BLaER1 (cell line): ENCODE measurements around the gene INPP5A.
"Not testable (repeated sequence)": the region's sequence is repeated elsewhere in the genome, so short reads cannot be mapped to it uniquely, and the experiment has no call there.

Source experiments
- H3K27ac ChIP-seq: shearing (Covaris generic); formaldehyde crosslinking; 2 replicates; pipeline ENCODE4 v1.8.1; 2022
- H3K27me3 ChIP-seq: shearing (Covaris generic); formaldehyde crosslinking; 2 replicates; pipeline ENCODE4 v1.8.1; 2022
- H3K36me3 ChIP-seq: shearing (Covaris generic); formaldehyde crosslinking; 2 replicates; pipeline ENCODE4 v1.8.1; 2022
- H3K4me1 ChIP-seq: shearing (Covaris generic); formaldehyde crosslinking; 2 replicates; pipeline ENCODE4 v1.8.1; 2022
- H3K4me2 ChIP-seq: shearing (Covaris generic); formaldehyde crosslinking; 2 replicates; pipeline ENCODE4 v1.8.1; 2022
- H3K4me3 ChIP-seq: shearing (Covaris generic); formaldehyde crosslinking; 2 replicates; pipeline ENCODE4 v1.8.1; 2022
- H3K9ac ChIP-seq: shearing (Covaris generic); formaldehyde crosslinking; 2 replicates; pipeline ENCODE4 v1.8.1; 2022
- H3K9me3 ChIP-seq: shearing (Covaris generic); formaldehyde crosslinking; 2 replicates; pipeline ENCODE4 v1.8.1; 2022
- H4K20me1 ChIP-seq: shearing (Covaris generic); formaldehyde crosslinking; 2 replicates; pipeline ENCODE4 v1.8.1; 2022
- Cebpa-rat ChIP-seq: shearing (Covaris generic); IDR thresholded peaks from 2 replicates; pipeline ENCODE4 v1.8.1; 2022

The INPP5A gene, protein sequence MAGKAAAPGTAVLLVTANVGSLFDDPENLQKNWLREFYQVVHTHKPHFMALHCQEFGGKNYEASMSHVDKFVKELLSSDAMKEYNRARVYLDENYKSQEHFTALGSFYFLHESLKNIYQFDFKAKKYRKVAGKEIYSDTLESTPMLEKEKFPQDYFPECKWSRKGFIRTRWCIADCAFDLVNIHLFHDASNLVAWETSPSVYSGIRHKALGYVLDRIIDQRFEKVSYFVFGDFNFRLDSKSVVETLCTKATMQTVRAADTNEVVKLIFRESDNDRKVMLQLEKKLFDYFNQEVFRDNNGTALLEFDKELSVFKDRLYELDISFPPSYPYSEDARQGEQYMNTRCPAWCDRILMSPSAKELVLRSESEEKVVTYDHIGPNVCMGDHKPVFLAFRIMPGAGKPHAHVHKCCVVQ

DNA sequence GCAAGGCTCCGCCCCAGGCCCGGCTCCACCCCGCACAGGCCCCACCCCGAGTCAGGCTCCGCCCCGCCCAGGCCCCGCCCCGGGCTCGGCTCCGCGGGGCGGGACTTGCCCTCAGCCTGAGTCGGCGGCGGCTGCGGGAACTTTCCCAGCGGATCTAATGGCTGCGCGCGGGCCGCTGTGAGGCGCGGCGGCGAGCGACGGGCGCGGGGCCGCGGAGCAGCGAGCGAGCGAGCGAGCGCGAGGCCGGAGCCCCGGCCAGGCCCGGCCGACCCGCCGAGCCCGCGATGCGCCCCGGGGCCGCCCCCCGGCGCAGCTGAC is at the start of gene INPP5A:
Gene INPP5A (plus strand): TSS at position 104 of the 318 bp plus-strand sequence. CDS start 310 bp downstream, outside the sequence.
- Histone ChIP-seq H3K4me3 (peak within 1 kb of the TSS; percentile 90), H3K9ac (peak within 1 kb of the TSS; percentile 90), H3K9me3 (0 out of 2 replicates have a peak, but pooled peaks cover under 1% of the 10 kb centered on the region), H3K36me3 (0 out of 2 replicates have a peak, but pooled peaks cover 5% of the 10 kb centered on the region), H3K4me2 (peak within 1 kb of the TSS; percentile 100), H3K27ac (peak within 1 kb of the TSS; percentile 89), H4K20me1 (peaks cover 48% of the 10 kb centered on the region), H3K4me1 (peaks cover 72% of the 10 kb centered on the region), H3K27me3 (no peaks in the 10 kb centered on the region)
- TF ChIP-seq Cebpa-rat: no peak

DNA sequence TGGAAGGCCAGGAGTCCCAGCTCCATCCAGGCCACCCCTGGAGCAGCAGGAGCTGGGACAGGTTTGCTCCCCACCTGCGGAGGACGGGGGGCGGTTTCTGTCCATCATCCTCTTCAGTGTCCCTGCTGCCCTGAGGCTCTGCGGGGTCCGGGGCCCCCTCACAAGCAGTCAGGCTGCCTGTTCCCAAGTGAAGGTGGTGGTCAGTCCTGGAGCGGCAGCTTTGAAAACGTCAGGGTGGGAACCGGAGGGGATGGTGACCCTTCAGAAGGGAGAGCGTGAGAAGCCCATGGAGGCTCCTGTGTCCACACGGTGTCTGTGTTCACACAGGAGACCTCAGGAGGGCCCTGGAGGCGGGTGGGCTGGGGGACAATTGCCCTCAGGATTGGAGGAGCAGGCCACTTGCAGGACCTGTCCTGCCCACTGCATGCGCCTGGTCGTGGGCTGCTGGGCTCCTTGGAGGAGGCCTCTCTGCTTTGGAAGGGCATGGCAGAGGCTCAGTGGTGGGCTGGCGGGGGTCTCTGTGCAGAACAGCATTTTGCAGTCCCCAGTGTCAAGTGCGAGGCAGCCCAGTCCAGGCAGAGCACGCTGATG is 49.3 kb upstream of the INPP5A start:
- TF ChIP-seq Cebpa-rat: no peak
- Histone ChIP-seq H3K4me1 (peaks cover 6% of the 10 kb centered on the region; the same call in 1 of the 2 replicates), H3K36me3 (no peaks in the 10 kb centered on the region), H3K4me3 (no peak overlapping the region), H3K27ac (no peak overlapping the region), H3K4me2 (no peak overlapping the region), H4K20me1 (no peaks in the 10 kb centered on the region), H3K9me3 (peaks cover 10% of the 10 kb centered on the region; the same call in 1 of the 2 replicates), H3K27me3 (no peaks in the 10 kb centered on the region), H3K9ac (no peak overlapping the region)

DNA sequence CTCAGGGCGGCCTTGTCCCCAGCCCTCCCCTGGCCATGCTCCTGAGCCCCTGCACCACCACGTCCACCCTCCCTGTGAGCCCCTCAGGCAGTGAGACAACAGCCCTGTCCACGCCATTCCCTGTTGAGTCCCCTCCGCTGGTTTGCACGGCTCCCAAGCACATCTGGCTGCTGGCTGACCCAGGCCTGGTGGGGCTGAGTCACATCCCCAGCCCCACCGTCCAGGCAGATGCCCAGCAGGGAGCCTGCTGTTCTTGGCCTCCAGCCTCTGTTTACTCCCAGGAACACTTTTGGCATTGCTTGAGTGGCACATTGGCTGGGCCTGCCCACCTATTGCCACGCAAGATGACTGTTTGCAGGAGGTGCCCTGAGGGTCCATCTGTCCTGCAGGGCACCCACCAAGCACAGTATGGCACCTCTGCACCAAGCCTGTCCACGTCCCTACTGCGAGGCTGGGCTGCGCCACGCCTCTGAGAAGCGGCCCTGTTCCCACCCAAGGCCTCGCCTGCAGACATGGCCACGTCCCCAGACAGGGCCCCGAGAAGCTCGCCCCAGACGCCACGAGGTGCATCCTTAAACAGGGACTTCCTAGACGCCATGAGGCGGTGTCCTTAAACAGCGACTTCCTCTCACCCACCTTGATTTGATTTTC is 48.4 kb upstream of the INPP5A start:
- Histone ChIP-seq H3K36me3 (no peaks in the 10 kb centered on the region), H3K27me3 (no peaks in the 10 kb centered on the region), H3K4me1 (peaks cover 6% of the 10 kb centered on the region; the same call in 1 of the 2 replicates), H3K9ac (no peak overlapping the region), H3K9me3 (peaks cover 10% of the 10 kb centered on the region; the same call in 1 of the 2 replicates), H3K4me2 (no peak overlapping the region), H4K20me1 (no peaks in the 10 kb centered on the region), H3K27ac (no peak overlapping the region), H3K4me3 (no peak overlapping the region)
- no peak for TF ChIP-seq Cebpa-rat

DNA sequence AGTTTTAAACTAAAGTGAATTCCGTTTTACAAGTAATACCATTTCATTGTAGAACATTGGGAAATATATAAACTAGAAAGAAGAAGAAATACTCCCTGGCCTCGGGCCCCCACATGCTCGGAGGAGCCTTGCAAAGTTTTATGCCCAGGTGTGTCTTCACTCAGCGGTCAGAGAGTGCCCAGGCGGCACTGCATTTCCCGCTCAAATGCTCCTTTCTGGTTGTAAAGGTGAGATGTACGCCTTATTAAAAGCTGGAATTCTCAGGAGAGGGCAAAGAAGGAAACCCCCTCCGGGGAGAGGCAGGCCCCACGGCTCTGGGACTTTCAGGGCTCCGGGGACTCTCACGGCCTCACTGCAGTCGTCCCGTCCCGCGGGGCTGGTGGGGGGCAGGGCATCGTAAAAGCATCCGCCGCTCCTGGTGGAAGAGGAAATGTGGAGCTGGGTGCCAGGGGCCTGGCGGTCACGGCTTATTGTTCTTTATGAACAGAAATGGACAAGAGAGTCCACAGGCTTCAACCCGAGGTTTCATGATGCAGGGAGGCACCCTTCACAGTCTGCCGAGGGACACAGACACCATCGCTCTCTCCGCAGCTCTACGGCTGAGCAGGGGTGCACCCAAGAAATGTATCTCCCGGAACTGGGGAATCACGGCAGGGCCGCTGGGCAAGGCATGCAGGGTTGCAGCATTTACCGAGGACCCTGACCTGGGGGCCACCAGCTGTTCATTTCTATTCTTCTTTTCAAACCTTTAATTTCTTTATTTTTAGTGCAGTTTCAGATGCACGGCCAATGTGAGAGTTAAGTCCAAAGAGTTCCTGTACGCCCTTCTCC is 47.7 kb upstream of the INPP5A start:
- peaks cover 6% of the 10 kb centered on the region; the same call in 1 of the 2 replicates for H3K4me1 ChIP-seq
- no peak overlapping the region for H3K27ac ChIP-seq
- no peaks in the 10 kb centered on the region for H3K36me3 ChIP-seq
- H4K20me1 ChIP-seq: no peaks in the 10 kb centered on the region
- no peak overlapping the region for H3K4me3 ChIP-seq
- no peak overlapping the region for H3K9ac ChIP-seq
- TF ChIP-seq Cebpa-rat: no peak
- H3K4me2 ChIP-seq: 0 out of 2 replicates have a peak overlapping the region, but pooled peaks have one; percentile 10
- H3K27me3 ChIP-seq: no peaks in the 10 kb centered on the region
- peaks cover 10% of the 10 kb centered on the region; the same call in 1 of the 2 replicates for H3K9me3 ChIP-seq

DNA sequence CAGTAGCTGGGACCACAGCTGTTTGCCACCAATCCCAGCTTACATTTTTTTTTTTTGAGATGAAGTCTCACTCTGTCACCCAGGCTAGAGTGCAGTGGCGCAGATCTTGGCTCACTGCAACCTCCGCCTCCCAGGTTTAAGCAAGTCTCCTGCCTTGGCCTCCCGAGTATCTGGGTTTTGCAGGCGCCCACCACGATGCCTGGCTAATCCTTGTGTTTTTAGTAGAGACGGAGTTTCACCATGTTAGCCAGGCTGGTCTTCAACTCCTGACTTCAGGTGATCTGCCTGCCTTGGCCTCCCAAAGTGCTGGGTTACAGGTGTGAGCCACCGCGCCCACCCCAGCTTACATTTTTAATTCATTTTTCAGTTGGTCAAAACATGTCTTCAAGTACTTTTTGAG is 46.1 kb upstream of the INPP5A start:
- not testable (repeated sequence) for H3K4me3 ChIP-seq, H4K20me1 ChIP-seq, H3K27me3 ChIP-seq, H3K36me3 ChIP-seq, H3K4me2 ChIP-seq, H3K9ac ChIP-seq, H3K27ac ChIP-seq
- peaks cover 10% of the 10 kb centered on the region for H3K4me1 ChIP-seq
- peaks cover 10% of the 10 kb centered on the region; the same call in 1 of the 2 replicates for H3K9me3 ChIP-seq

DNA sequence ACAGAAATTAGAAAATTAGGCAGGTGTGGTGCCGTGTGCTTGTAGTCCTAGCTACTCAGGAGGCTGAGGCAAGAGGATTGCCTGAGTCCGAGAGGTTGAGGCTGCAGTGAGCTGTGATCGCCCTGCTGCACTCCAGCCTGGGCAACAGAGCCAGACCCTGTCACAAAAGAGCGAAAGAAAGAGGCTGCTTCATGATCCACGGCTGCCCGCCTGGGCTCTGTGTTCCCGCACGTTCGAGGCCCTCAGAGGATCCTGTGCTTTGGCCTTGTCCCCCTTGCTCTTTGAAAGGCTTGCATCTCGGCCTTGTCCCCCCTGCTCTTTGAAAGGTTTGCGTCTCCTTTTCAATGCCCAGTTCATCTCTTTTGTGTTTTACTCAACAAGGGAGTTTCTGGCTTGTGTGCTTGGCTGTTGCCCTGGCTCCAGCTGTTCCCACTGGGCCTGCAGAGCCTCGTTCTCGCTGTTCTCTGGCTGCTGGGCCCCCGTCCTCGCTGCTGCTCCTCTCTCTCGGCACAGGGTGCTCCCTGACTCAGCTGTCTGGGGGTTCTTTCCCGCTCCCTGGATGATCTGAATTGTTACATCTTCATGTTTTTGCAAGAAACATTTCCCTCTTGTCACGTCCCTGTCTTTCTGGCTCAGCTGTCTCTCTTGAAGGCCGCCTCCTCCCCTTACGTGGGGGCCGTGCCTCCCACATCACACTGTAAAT is 45.1 kb upstream of the INPP5A start:
- no peak for TF ChIP-seq Cebpa-rat
- Histone ChIP-seq H3K27ac (no peak overlapping the region), H3K36me3 (no peaks in the 10 kb centered on the region), H3K9me3 (peaks cover 10% of the 10 kb centered on the region; the same call in 1 of the 2 replicates), H3K4me3 (no peak overlapping the region), H4K20me1 (0 out of 2 replicates have a peak, but pooled peaks cover 6% of the 10 kb centered on the region), H3K27me3 (peaks cover 13% of the 10 kb centered on the region), H3K4me2 (no peak overlapping the region), H3K4me1 (peaks cover 20% of the 10 kb centered on the region), H3K9ac (no peak overlapping the region)

DNA sequence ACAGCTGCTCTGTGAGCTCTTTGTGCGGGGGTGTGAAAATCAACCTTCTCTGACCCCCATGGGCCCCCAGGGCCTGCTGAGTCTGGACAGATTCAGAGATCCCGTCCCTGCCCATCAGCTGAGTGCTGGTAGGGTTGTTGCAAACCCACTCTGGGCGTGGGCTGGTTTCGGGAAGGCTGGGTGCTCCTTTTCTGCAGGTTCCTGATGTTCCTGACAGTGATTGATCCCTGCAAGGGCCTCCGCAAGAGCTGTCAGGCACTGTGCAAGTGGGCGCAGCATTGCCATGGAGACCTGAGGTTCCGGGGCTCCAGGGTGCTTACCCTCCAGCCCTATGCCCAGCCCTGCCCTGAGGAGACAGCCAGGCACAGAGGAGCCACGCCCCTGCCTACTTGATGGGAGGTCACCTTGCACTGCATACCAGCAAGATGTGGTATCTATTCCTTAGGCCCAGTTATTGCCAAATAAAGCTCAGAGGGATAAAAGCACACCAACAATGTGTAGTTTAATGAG is 44.3 kb upstream of the INPP5A start:
- Histone ChIP-seq H3K9ac (no peak overlapping the region), H3K4me3 (no peak overlapping the region), H3K4me1 (peaks cover 28% of the 10 kb centered on the region), H3K27ac (no peak overlapping the region), H4K20me1 (0 out of 2 replicates have a peak, but pooled peaks cover 6% of the 10 kb centered on the region), H3K9me3 (peaks cover 10% of the 10 kb centered on the region; the same call in 1 of the 2 replicates), H3K36me3 (no peaks in the 10 kb centered on the region), H3K27me3 (peaks cover 21% of the 10 kb centered on the region), H3K4me2 (no peak overlapping the region)
- no peak for TF ChIP-seq Cebpa-rat

DNA sequence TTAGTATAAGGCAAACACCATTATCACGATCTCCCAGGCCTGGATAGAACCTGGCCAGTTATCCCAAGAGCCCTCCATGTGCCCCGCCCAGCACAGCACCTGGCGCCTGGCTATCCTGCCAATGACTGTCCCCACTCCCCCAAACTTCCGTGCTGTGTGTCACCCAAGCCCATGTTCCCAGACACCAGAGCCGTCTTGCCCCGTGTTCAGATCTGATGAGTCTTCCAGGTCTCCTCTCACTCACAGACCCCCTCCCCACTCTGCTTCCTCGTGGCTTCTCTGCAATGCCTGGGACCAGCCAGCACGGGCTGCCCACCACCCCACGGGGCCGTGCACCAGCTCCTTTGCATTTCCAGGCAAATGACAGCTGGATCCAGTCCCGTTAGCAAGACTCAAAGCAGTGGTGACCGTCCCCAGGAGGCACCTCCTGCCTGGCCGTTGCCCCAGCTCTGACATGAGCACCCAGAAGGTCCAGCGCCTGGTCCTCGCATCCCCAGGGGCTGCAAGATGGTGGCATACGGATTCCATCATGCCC is 43.8 kb upstream of the INPP5A start:
- H3K27ac ChIP-seq: no peak overlapping the region
- peaks cover 10% of the 10 kb centered on the region; the same call in 1 of the 2 replicates for H3K9me3 ChIP-seq
- H3K9ac ChIP-seq: no peak overlapping the region
- TF ChIP-seq Cebpa-rat: no peak
- H3K4me1 ChIP-seq: peaks cover 33% of the 10 kb centered on the region
- no peak overlapping the region for H3K4me3 ChIP-seq
- H3K27me3 ChIP-seq: peaks cover 23% of the 10 kb centered on the region
- H3K4me2 ChIP-seq: no peak overlapping the region
- 0 out of 2 replicates have a peak, but pooled peaks cover 6% of the 10 kb centered on the region for H4K20me1 ChIP-seq
- H3K36me3 ChIP-seq: no peaks in the 10 kb centered on the region
